C4-2B (cell line): Measurements from ENCODE around the gene EFCC1.

ENCODE experiments used
- CTCF ChIP-seq: fragments of 450-650 bp; conservative IDR thresholded peaks from 2 replicates; pipeline ENCODE4 v1.5.1; 2017; ENCODE audit warnings: mild to moderate bottlenecking
- ZFX ChIP-seq: fragments of 450-650 bp; IDR thresholded peaks from 2 replicates; pipeline ENCODE4 v1.6.1; 2017

- TF ChIP-seq CTCF = no peak
- TF ChIP-seq ZFX = no peak
These were observed 13.8 kb downstream of the EFCC1 start for GRCh38 chr3:129014793-129015345.
